Large intestine (tissue), 3 donors: ENCODE results near the gene UBXN7. TPM values are rescaled to one million over a fixed set of nuclear protein-coding genes. Genes with fewer than 3 reads are reported as not detected.
"Not testable (repeated sequence)": the region's sequence is repeated elsewhere in the genome, so short reads cannot be mapped to it uniquely, and the experiment has no call there.

Experiments
- DNase-seq, 2 donors: peaks; one replicate each; pipeline versions ENCODE4 v3.0.0 to v3.0.0-alpha.2; 2013
- H3K27ac ChIP-seq: one replicate; pipeline ENCODE4 v1.5.1; 2013; ENCODE audit warnings: low read length
- H3K27me3 ChIP-seq: 2 replicates; pipeline ENCODE4 v1.6.1; 2013; ENCODE audit warnings: low read length; ENCODE audit not compliant: control insufficient read depth, insufficient read depth
- H3K36me3 ChIP-seq: 2 replicates; pipeline ENCODE4 v1.6.1; 2013; ENCODE audit warnings: low read length; ENCODE audit not compliant: control insufficient read depth, insufficient read depth
- H3K4me1 ChIP-seq: one replicate; pipeline ENCODE4 v1.6.1; 2013; ENCODE audit warnings: low read length; ENCODE audit not compliant: control insufficient read depth, insufficient read depth
- H3K4me3 ChIP-seq: one replicate; pipeline ENCODE4 v1.5.1; 2013; ENCODE audit warnings: low read length
- H3K9me3 ChIP-seq: one replicate; pipeline ENCODE4 v1.6.1; 2013; ENCODE audit warnings: mild to moderate bottlenecking, low read depth, low read length, moderate library complexity; ENCODE audit not compliant: control insufficient read depth
- WGBS: methylation state at CpG from one replicate; pipeline ENCODE4 v1.1.5; 2013; ENCODE audit warnings: low lambda C conversion rate; ENCODE audit not compliant: insufficient coverage; 5-methylcytosine and 5-hydroxymethylcytosine counted together
- polyA plus RNA-seq: library from polyadenylated mRNA; unstranded; fragments of 120-200 nt; gene quantifications from one replicate; pipeline ENCODE4 v1.2.1, GENCODE V29; 2013

The UBXN7 gene
- polyA plus RNA-seq, 1 donor, result 25.5 TPM

GRCh38 chr3:196302551-196302950, 129.7 kb downstream of the UBXN7 start:
- not testable (repeated sequence) for H3K36me3 ChIP-seq, DNase-seq, H3K27me3 ChIP-seq, H3K4me3 ChIP-seq, H3K27ac ChIP-seq, H3K4me1 ChIP-seq, H3K9me3 ChIP-seq
- whole genome bisulfite sequencing, result no CpG with 5 or more reads among the region's 10 CpGs

GRCh38 chr3:196298521-196298920, 133.7 kb downstream of the UBXN7 start:
- Histone ChIP-seq H3K4me1 (no peaks in the 10 kb centered on the region), H3K36me3 (no peaks in the 10 kb centered on the region), H3K27ac (no peak overlapping the region), H3K27me3 (no peaks in the 10 kb centered on the region), H3K4me3 (no peak overlapping the region), H3K9me3 (no peaks in the 10 kb centered on the region)
- DNase-seq, result no peak
- WGBS, result no CpG with 5 or more reads among the region's 2 CpGs

Other genes starting within 250 kb of the UBXN7 start
- gene ZDHHC19, start 221.0 kb downstream of the UBXN7 start, polyA plus RNA-seq, result 0.42 TPM
- gene SLC51A, start 215.9 kb downstream of the UBXN7 start, polyA plus RNA-seq, result 29.6 TPM
- 54.4 TPM for gene PCYT1A, start 144.7 kb downstream of the UBXN7 start, polyA plus RNA-seq
- gene DYNLT2B, start 114.2 kb downstream of the UBXN7 start, polyA plus RNA-seq, result 15.5 TPM
- gene TM4SF19, start 94.0 kb downstream of the UBXN7 start, polyA plus RNA-seq, result 0.04 TPM
- gene RNF168, start 71.3 kb upstream of the UBXN7 start, polyA plus RNA-seq, result 11.4 TPM
- not detected for gene SMCO1, start 82.9 kb upstream of the UBXN7 start, polyA plus RNA-seq
- 9.2 TPM for gene WDR53, start 136.1 kb upstream of the UBXN7 start, polyA plus RNA-seq
- gene FBXO45, start 136.2 kb upstream of the UBXN7 start, polyA plus RNA-seq, result 12.2 TPM
- 2.1 TPM for gene NRROS, start 207.3 kb upstream of the UBXN7 start, polyA plus RNA-seq